ENCODE results near the gene TAS2R9.
A peak's percentile ranks its signal among the peaks of the same experiment; 100 is the strongest.

TAS2R9 gene

GRCh38 chr12:10851243-10851858, 41.4 kb upstream of the TAS2R9 start:
- no peak overlapping the region for H2AFZ ChIP-seq (ENCODE audit: low read depth, low read length)

GRCh38 chr12:10849425-10849878, 39.5 kb upstream of the TAS2R9 start, which contains the start of gene PRR4:
TSS of gene PRR4 (minus strand) at chr12:10849475. CDS start at chr12:10849437, 38 bp downstream.
- DNase-seq: peak; percentile 55
- Histone ChIP-seq H2AFZ (ENCODE audit: low read depth, low read length) (no peak within 1 kb of the TSS), H3K4me3 (ENCODE audit: low read depth in 1 of 2, low read length in 2 of 2) (no peak within 1 kb of the TSS), H3K36me3 (ENCODE audit: insufficient read depth, low read length) (peaks cover 14% of the 10 kb centered on the region; the same call in 1 of the 2 replicates), H3K4me1 (ENCODE audit: insufficient read depth, low read length) (peaks cover 18% of the 10 kb centered on the region), H3K27me3 (ENCODE audit: insufficient read depth, low read length, poor library complexity) (no peaks in the 10 kb centered on the region), H3K79me2 (ENCODE audit: insufficient read depth, low read length) (no peaks in the 10 kb centered on the region), H3K9me3 (ENCODE audit: insufficient read depth, low read length, severe bottlenecking) (no peaks in the 10 kb centered on the region), H3K27ac (ENCODE audit: low read length) (peak within 1 kb of the TSS; percentile 55; the same call in 1 of the 2 replicates), H3K9ac (ENCODE audit: low read depth, low read length) (no peak within 1 kb of the TSS), H3K4me2 (ENCODE audit: insufficient read depth, low read length) (no peak within 1 kb of the TSS), H4K20me1 (ENCODE audit: insufficient read depth, low read length) (0 out of 2 replicates have a peak, but pooled peaks cover 3% of the 10 kb centered on the region)
- TF ChIP-seq CTCF (IDR thresholded peaks at IDR 0.05; ENCODE audit: borderline replicate concordance, extremely low read depth, low read length, poor library complexity, severe bottlenecking) (no peak), EZH2 (IDR thresholded peaks at IDR 0.05; ENCODE audit: borderline replicate concordance, low read depth, low read length, severe bottlenecking) (no peak)
- peak; percentile 86 for ATAC-seq (ENCODE audit: insufficient read depth, low read depth)

More at GRCh38 chr12:10851243-10851858, 41.4 kb upstream of the TAS2R9 start:
- H3K27ac ChIP-seq (ENCODE audit: low read length): no peak overlapping the region
- 0 out of 3 replicates have a peak, but pooled peaks have one; percentile 20 for ATAC-seq (ENCODE audit: insufficient read depth, low read depth)
- H3K9me3 ChIP-seq (ENCODE audit: insufficient read depth, low read length, severe bottlenecking): peaks cover 8% of the 10 kb centered on the region
- TF ChIP-seq CTCF (IDR thresholded peaks at IDR 0.05; ENCODE audit: borderline replicate concordance, extremely low read depth, low read length, poor library complexity, severe bottlenecking) (no peak), EZH2 (IDR thresholded peaks at IDR 0.05; ENCODE audit: borderline replicate concordance, low read depth, low read length, severe bottlenecking) (no peak)
- no peaks in the 10 kb centered on the region for H3K79me2 ChIP-seq (ENCODE audit: insufficient read depth, low read length)
- H4K20me1 ChIP-seq (ENCODE audit: insufficient read depth, low read length): 0 out of 2 replicates have a peak, but pooled peaks cover 3% of the 10 kb centered on the region
- DNase-seq: no peak
- no peak overlapping the region for H3K4me2 ChIP-seq (ENCODE audit: insufficient read depth, low read length)
- H3K4me3 ChIP-seq (ENCODE audit: low read depth in 1 of 2, low read length in 2 of 2): no peak overlapping the region
- peaks cover 23% of the 10 kb centered on the region for H3K36me3 ChIP-seq (ENCODE audit: insufficient read depth, low read length)
- no peak overlapping the region for H3K9ac ChIP-seq (ENCODE audit: low read depth, low read length)
- H3K27me3 ChIP-seq (ENCODE audit: insufficient read depth, low read length, poor library complexity): no peaks in the 10 kb centered on the region
- peaks cover 18% of the 10 kb centered on the region for H3K4me1 ChIP-seq (ENCODE audit: insufficient read depth, low read length)

DNA sequence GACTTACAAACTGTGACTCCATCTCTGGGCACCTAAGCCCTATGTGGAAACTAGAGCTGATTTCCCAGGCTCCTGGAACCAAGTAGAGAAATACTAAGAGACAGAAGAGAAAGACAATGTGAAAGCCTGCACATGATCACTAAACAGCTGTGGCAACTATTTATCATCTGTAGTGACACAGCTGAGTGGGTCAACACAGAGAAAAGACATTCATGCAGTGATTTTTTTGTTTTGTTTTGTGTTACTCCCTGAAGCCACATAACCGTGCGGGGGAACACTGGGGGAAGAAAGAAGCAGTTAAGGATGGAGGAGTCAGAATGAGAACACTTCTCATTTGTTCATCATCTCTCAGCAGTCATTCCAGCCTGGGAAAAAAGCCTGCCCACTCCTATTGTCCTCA, 37.8 kb upstream of the TAS2R9 start:
- Histone ChIP-seq H3K27ac (ENCODE audit: low read length) (no peak overlapping the region), H3K4me2 (ENCODE audit: insufficient read depth, low read length) (no peak overlapping the region), H3K36me3 (ENCODE audit: insufficient read depth, low read length) (peaks cover 19% of the 10 kb centered on the region; the same call in 1 of the 2 replicates), H3K9me3 (ENCODE audit: insufficient read depth, low read length, severe bottlenecking) (no peaks in the 10 kb centered on the region), H3K27me3 (ENCODE audit: insufficient read depth, low read length, poor library complexity) (no peaks in the 10 kb centered on the region), H3K9ac (ENCODE audit: low read depth, low read length) (no peak overlapping the region), H3K4me1 (ENCODE audit: insufficient read depth, low read length) (peaks cover 18% of the 10 kb centered on the region), H4K20me1 (ENCODE audit: insufficient read depth, low read length) (no peaks in the 10 kb centered on the region), H2AFZ (ENCODE audit: low read depth, low read length) (no peak overlapping the region), H3K4me3 (ENCODE audit: low read depth in 1 of 2, low read length in 2 of 2) (no peak overlapping the region), H3K79me2 (ENCODE audit: insufficient read depth, low read length) (no peaks in the 10 kb centered on the region)
- TF ChIP-seq CTCF (IDR thresholded peaks at IDR 0.05; ENCODE audit: borderline replicate concordance, extremely low read depth, low read length, poor library complexity, severe bottlenecking): no peak
- TF ChIP-seq EZH2 (IDR thresholded peaks at IDR 0.05; ENCODE audit: borderline replicate concordance, low read depth, low read length, severe bottlenecking): no peak
- no peak for ATAC-seq (ENCODE audit: insufficient read depth, low read depth)
- no peak for DNase-seq
